HG02678 (cell line): ENCODE measurements around the gene PLSCR5.

Experiments used
- ATAC-seq: cut with Tn5 transposase; IDR thresholded peaks from one replicate; pipeline ENCODE4 v1.9.1; 2021; ENCODE audit warnings: mild to moderate bottlenecking, moderate library complexity; ENCODE audit not compliant: unreplicated experiment

PLSCR5 gene

DNA sequence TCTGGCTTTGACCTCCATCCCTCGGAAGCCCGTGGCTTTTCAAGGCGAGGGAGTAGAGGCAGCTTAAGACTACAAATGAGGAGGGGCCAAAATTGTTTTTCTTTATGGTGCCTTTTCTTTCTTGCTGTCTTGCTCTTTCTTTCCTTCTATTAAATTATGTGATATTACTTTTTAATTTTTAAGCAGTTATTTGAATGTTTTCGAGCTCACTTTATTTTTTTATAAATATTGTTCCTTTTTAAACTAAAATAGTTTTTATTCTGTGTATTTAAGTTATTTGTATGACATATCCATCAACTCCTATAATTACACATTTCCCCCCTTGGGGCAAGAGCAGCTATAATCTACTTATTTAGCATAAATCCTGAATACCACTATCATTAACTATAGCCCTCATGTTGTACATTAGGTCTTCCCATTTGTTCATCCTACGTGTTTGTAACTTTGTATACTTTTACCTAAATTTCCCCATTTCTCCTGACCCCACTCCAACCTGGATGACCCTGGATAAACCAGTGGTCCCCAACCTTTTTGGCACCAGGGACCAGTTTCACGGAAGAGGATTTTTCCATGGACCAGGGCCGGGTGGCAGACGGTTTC, 60.1 kb downstream of the PLSCR5 start:
- no peak for ATAC-seq

DNA sequence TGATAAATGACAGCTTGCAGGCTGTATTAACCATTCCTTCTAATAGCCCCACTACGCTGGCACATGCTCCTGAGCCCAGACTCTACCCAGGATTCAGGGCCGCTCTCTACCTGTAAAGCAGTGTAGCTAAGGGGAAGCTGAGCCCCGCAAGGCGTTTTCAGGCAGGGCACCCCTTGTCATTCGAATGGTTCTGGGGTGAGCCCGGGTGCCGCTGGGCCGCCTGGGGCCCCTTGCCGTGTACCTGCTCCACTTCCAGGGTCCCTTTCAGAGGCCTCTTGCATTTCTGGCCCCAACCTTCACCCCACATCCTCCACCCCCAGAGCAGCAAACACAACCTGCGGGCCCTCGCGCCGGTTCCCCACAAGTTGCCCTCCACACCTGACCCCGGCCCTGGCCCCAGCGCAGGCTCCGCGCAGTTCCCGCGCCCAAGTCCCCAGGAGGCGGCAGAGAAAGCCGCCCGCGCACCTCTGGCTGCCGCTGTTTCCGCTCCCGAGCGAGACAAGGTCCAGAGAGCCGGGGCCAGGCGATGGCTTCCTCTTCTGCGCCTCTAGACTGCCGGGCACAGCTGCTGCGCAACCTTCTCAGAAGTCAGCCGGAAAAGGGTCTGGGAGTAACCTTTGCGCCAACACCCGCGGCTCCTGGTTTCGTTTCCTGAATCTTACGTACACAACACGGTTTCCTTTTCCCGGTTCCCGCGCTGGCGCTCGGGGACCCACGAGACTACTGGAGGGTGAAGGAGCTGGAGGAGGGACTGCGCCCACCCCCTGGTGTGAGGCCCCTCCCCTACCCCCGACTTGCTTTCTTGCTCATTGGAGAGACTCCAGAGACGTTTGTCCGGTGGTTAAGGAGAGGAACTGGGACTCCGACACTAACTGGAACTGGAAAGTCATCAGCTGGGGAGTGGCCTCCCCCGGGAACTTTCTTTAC, 60.9 kb downstream of the PLSCR5 start, which contains the start of gene PLSCR1:
PLSCR1 (minus strand) TSS at position 606 of the 927 bp plus-strand sequence. CDS start 8,055 bp downstream, outside the sequence.
- ATAC-seq: peak; percentile 88

- peak; percentile 6 for ATAC-seq
These were observed 61.6 kb downstream of the PLSCR5 start for GRCh38 chr3:146543461-146544001.

DNA sequence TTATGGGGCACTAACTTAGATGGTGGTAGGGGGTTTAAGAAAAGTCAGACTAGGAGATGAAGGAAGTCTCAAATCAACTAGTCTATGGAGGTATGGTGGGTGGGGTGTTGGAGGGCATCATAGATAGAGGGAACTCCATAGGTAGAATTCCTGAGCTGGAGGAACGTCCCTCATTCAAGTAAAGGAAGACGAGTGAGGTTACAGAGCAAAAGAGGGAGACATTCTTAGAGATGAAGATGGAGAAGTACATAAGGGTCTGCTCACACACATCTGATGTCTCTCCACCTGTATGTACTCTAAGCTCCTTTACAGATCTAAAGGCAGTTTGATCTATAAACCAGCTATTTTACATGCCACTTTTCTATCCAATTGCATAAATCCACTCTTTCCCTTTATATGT, 62.2 kb downstream of the PLSCR5 start:
- no peak for ATAC-seq

DNA sequence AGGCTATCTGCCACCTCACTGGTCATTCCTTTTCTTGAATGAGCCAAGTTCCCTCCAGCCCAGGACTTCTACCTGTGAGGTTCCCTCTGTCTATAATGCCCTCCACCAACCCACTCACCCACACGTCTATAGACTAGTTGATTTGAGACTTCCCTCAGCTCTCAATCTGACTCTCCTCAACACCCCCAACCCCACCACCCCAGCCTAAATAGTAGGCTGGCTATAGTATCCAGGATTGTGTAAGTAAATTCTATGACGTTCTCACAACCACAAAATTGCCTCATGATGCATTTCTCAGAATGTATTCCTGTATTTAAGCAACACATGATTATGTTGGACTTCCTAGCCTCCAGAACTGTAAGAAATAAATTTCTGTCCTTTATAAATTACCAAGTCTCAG, 63.0 kb downstream of the PLSCR5 start:
- no peak for ATAC-seq

DNA sequence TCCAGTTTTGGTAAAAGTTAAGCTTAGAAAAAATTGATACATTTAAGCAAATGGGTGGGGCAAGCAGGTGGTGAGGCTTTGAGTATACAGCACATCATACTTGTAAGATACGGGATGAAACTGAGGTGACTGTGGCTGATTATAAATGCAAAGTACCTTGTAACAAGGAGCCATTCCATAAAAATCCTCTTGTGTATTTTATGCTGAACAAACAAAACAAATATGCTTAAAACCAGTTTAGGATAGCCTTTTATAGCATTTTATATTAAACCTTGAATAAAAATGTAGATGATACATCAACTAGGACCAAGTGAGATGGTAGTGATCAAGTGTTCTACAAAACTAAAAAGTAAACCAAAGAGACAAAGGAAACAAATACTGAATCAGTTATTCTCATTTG, 64.2 kb downstream of the PLSCR5 start:
- ATAC-seq: no peak

- peak; percentile 20 for ATAC-seq
These were observed 64.9 kb downstream of the PLSCR5 start for GRCh38 chr3:146540236-146540635.

GRCh38 chr3:146539315-146539714, 65.8 kb downstream of the PLSCR5 start:
- ATAC-seq: no peak

DNA sequence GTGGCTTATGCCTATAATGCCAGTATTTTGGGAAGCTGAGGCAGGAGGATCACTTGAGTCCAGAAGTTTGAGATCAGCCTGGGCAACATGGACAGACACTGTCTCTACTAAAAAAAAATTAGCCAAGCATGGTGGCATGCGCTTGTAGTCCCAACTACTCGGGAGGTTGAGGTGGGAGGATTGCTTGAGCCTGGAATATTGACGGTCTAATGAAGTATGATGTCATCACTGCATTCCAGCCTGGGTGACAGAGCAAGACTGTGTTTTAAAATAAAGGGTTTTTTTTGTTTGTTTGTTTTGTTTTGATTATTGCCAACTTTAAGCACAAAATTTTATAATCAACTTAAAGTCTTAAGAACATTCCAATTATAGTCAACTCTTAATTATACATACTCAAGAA, 67.5 kb downstream of the PLSCR5 start:
- ATAC-seq: no peak

DNA sequence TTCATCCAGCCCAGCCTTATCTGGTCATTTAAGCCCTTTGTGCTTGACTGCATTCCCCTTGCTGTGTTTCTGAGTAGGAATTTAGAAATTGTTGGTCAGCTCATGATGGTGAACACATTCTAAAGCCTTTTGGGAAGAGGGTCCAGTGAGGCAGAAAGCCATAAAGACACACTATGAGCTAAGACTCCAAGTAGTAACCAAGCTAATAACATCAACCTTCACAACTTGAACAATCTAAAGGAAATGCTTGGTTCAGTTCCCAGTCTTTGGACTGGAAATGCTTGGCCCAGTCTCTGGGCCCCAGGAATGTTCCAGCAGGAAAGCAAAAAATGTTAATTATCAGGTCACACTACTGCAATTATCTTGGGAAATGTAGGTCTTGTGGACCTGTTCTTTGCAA, 68.5 kb downstream of the PLSCR5 start:
- no peak for ATAC-seq
